D721Med (cell line): ENCODE data around the gene UGT1A9.

Experiments
- DNase-seq: peaks from one replicate; pipeline ENCODE4 v3.0.0; 2011; ENCODE audit warnings: low spot score; ENCODE audit not compliant: insufficient read length
- FAIRE-seq: peaks from 2 replicates; lab custom pipeline; 2011; peaks lifted over from hg19 to GRCh38; lab: Jason Lieb, UNC
- TF ChIP-seq, protein P1 (sequence below): IDR thresholded peaks from 2 replicates; pipeline ENCODE4 v1.5.1; 2012; ENCODE audit warnings: mild to moderate bottlenecking, control low read depth; ENCODE audit not compliant: insufficient read depth; ENCODE audit errors: missing control alignments

The UGT1A9 gene

GRCh38 chr2:233680361-233681045 is 8.8 kb downstream of the UGT1A9 start:
- DNase-seq: no peak
- FAIRE-seq: no peak
- TF ChIP-seq, protein P1, sequence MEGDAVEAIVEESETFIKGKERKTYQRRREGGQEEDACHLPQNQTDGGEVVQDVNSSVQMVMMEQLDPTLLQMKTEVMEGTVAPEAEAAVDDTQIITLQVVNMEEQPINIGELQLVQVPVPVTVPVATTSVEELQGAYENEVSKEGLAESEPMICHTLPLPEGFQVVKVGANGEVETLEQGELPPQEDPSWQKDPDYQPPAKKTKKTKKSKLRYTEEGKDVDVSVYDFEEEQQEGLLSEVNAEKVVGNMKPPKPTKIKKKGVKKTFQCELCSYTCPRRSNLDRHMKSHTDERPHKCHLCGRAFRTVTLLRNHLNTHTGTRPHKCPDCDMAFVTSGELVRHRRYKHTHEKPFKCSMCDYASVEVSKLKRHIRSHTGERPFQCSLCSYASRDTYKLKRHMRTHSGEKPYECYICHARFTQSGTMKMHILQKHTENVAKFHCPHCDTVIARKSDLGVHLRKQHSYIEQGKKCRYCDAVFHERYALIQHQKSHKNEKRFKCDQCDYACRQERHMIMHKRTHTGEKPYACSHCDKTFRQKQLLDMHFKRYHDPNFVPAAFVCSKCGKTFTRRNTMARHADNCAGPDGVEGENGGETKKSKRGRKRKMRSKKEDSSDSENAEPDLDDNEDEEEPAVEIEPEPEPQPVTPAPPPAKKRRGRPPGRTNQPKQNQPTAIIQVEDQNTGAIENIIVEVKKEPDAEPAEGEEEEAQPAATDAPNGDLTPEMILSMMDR: no peak

DNA sequence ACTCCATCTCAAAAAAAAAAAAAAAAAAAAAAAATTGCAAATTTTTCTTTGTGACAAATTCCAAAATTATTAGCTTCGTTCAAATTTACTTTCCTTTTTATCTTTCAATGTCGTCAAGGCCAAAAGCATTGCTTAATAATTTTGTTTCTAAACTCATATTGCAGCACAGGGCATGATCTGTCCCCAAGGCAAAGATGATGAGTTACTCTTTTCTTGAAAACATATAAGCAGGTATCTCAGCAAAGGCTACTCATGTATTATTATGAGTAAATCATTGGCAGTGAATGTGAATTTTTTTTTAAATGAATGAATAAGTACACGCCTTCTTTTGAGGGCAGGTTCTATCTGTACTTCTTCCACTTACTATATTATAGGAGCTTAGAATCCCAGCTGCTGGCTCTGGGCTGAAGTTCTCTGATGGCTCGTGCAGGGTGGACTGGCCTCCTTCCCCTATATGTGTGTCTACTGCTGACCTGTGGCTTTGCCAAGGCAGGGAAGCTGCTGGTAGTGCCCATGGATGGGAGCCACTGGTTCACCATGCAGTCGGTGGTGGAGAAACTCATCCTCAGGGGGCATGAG is 9.9 kb downstream of the UGT1A9 start, which contains the start of gene UGT1A7:
UGT1A7 (plus strand) TSS at position 381 of the 579 bp plus-strand sequence; CDS start at position 418, 37 bp downstream.
- DNase-seq (no peak), FAIRE-seq (no peak)
- TF ChIP-seq, protein P1: no peak

DNA sequence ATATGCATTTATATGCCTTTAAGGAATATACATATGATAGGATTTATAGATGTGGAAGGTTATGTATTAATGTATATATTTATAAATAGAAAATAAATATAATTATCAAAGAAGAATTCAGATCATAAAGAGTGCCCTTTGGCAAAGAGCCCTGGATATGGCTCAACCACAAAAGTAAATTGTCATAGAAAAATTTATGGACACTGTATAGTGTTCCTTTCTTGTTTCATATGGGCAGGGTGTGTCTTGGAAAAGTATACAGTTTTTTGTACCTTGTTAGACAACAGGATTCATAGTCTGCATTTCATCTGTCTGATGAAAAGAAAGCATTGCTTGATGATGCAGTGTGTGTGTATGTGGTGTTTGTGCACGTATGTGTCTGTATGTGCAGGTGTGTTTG is 12.9 kb downstream of the UGT1A9 start:
- no peak for DNase-seq
- no peak for FAIRE-seq
- TF ChIP-seq, protein P1: no peak

DNA sequence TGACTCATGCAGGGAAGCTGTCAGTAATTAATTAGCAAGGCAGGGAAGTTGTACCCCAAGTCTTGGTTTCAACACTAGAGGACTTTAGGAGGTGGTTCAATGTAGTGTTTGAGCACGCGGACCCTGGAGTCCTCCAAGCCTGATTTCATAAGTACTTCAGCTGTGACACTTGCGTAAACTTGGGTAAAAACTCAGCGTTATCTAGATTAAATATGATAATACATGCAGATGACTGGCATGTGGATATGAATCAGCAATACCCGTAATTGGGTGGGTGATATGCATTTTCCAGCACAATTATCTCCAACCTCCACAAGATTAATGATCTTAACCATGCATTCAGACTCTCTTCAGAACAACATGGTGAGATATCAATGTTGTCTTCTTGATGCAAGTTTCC is 15.2 kb downstream of the UGT1A9 start:
- DNase-seq (no peak), FAIRE-seq (no peak)
- TF ChIP-seq, protein P1: no peak

DNA sequence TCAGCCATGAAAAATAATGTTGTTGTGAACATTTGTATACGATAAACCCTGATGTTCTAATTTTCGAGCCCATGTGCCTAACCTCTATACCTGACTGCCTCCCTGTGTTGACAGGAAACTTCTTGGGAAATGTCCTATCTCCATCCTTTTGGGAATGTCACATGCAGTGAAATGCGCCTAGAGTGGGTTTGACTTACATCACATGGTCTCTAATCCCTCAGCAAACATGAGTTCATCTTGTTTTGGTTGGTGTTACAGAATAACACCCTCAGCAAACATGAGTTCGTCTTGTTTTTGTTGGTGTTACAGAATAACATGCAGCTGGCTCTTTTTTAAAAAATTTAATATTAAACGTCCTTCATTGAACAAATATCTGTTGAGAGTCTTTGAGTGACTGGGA is 16.6 kb downstream of the UGT1A9 start:
- TF ChIP-seq, protein P1: no peak
- no peak for FAIRE-seq

DNA sequence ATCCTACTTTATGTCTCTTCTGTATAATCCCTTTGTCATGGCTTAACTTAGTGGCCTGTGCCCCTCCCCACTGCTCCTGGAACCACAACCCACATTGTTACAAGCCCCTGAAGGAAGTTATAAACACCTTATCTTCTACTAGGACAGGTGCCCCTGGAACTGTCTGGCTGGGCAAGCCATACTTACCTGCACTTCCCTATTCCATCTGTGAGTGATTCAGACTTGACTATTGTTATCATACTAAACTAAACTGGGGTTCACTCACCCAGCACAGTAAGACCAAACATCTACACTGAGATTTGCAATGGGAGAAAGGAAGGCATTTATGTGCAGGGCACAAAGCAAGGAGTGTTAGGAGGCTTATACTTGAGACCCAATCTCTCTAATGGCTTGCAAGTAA is 17.3 kb downstream of the UGT1A9 start:
- DNase-seq: no peak
- TF ChIP-seq, protein P1: no peak
- FAIRE-seq: no peak

More for the DNA sequence above, 16.6 kb downstream of the UGT1A9 start:
- DNase-seq: no peak

GRCh38 chr2:233689501-233689900 is 17.8 kb downstream of the UGT1A9 start:
- TF ChIP-seq, protein P1: no peak
- DNase-seq (no peak), FAIRE-seq (no peak)
